Thyroid gland (tissue), 4 donors: ENCODE measurements around the gene SLC44A4. TPM values are rescaled to one million over a fixed set of nuclear protein-coding genes. Genes with fewer than 3 reads are reported as not detected.

Experiments used
- DNase-seq, 2 donors: peaks; one replicate each; pipeline ENCODE4 v3.0.0-alpha.2; 2019
- H3K27ac ChIP-seq, 3 donors: fragments of 200-600 bp; sonication (generic); 1 replicate in 2 of 3; 2 replicates in 1 of 3; pipeline ENCODE4 v1.5.1; 2016 to 2019; ENCODE audit warnings: mild to moderate bottlenecking in 1 of 3, moderate library complexity in 1 of 3
- H3K27me3 ChIP-seq: fragments of 200-600 bp; sonication (generic); one replicate; pipeline ENCODE4 v1.5.1; 2019
- H3K36me3 ChIP-seq, 2 donors: fragments of 200-600 bp; sonication (generic); one replicate each; pipeline ENCODE4 v1.5.1; 2016 to 2019
- H3K4me1 ChIP-seq, 2 donors: fragments of 200-600 bp; sonication (generic); one replicate each; pipeline ENCODE4 v1.5.1; 2017 to 2019
- H3K4me3 ChIP-seq, 3 donors: fragments of 200-600 bp; sonication (generic); replicated peaks in 1 of 3; 1 replicate in 2 of 3; 2 replicates in 1 of 3; pipeline ENCODE4 v1.5.1; 2016; ENCODE audit warnings: mild to moderate bottlenecking in 1 of 3
- H3K9me3 ChIP-seq: fragments of 200-600 bp; sonication (generic); one replicate; pipeline ENCODE4 v1.5.1; 2017
- POLR2A ChIP-seq, 2 donors: fragments of 450-650 bp; IDR thresholded peaks; one replicate each; pipeline ENCODE4 v1.6.1; 2017; ENCODE audit warnings: antibody characterized with exemption in 2 of 2, mild to moderate bottlenecking in 2 of 2, moderate library complexity in 1 of 2
- WGBS, 2 donors: methylation state at CpG; one replicate each; pipeline ENCODE4 v1.1.5; 2017; 5-methylcytosine and 5-hydroxymethylcytosine counted together
- intact Hi-C: fragments of 100-400 bp; cut with DNase I; formaldehyde crosslinking; loops from one replicate; pipeline ENCODE4 v1.15.1; 2023
- total RNA-seq, 4 donors: library from RNA; depleted of rRNA; stranded (reverse); fragments of >200 nt; gene quantifications; one replicate each; pipeline ENCODE4 v1.2.3, GENCODE V29; 2016
- TF ChIP-seq, protein P1 (sequence below), 6 experiments: fragments of 200-600 bp in 3 of 6; fragments of 450-650 bp in 3 of 6; sonication (generic) in 3 of 6; IDR thresholded peaks; one replicate each; pipeline ENCODE4 v1.5.1; 2016 to 2019; ENCODE audit warnings: antibody characterized with exemption in 6 of 6, mild to moderate bottlenecking in 2 of 6, inconsistent platforms in 1 of 6, moderate library complexity in 1 of 6

The SLC44A4 gene
- total RNA-seq, 4 donors from 2014 or later, result 1.6 to 16.2 (median 7.7) TPM

DNA sequence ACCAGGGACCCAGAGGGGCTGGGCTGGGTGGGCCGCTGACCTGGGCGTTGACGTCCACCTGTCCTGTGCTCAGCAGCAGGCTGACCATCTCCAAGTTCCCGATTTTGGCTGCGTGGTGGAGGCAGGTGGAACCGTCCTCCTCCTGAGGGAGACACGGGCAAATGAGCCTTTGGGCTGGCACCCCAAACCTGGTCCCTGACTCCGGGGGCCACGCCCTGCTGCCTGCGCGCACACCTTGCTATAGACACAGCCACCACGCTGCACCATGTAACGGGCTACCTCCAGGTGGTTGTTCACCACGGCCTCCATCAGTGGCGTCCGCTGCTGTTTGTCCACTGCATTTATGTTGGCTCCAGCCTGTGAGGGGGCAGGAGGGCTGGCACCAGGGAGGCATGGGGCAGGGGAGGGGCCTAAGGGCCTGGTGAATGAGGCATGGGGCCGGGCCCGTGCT, 7.8 kb upstream of the SLC44A4 start:
- intact Hi-C loops, result no loop called here
- no peak for DNase-seq
- no peak for TF ChIP-seq POLR2A (IDR thresholded peaks at IDR 0.05)
- TF ChIP-seq, protein P1, sequence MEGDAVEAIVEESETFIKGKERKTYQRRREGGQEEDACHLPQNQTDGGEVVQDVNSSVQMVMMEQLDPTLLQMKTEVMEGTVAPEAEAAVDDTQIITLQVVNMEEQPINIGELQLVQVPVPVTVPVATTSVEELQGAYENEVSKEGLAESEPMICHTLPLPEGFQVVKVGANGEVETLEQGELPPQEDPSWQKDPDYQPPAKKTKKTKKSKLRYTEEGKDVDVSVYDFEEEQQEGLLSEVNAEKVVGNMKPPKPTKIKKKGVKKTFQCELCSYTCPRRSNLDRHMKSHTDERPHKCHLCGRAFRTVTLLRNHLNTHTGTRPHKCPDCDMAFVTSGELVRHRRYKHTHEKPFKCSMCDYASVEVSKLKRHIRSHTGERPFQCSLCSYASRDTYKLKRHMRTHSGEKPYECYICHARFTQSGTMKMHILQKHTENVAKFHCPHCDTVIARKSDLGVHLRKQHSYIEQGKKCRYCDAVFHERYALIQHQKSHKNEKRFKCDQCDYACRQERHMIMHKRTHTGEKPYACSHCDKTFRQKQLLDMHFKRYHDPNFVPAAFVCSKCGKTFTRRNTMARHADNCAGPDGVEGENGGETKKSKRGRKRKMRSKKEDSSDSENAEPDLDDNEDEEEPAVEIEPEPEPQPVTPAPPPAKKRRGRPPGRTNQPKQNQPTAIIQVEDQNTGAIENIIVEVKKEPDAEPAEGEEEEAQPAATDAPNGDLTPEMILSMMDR (IDR thresholded peaks at IDR 0.05), result no peak
- H3K9me3 ChIP-seq, result no peaks in the 10 kb centered on the region
- no peak overlapping the region for H3K4me3 ChIP-seq
- 93 to 94% methylated on average over 13 to 17 of the region's 18 CpGs for WGBS, 2 donors
- H3K27me3 ChIP-seq, result no peaks in the 10 kb centered on the region
- H3K36me3 ChIP-seq, result peaks cover 49 to 79% of the 10 kb centered on the region in 2 donors
- no peaks in the 10 kb centered on the region for H3K4me1 ChIP-seq
- H3K27ac ChIP-seq, result no peak overlapping the region

DNA sequence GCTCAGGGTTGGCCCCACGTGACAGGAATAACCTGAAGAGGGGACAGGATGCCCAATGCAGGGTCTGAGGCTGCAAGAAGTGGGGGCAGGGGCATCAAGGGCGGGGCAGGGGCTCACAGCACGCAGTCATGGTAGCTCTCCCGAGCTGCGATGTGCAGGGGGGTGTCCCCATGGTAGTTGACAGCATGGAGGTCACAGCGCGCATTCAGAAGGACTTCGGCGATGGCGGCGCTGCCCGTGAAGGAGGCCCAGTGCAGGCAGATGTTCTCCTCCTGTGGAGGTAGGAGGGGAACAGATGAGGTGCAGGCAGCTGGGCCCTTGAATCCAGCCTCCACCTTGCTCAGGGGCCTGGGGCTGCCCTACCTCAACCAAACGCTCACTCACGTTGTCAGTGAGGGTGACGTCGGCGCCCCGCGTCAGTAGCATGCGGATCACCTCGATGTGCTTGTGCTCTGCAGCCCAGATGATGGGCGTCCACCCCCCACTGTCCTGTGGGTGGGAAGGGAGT, 5.8 kb upstream of the SLC44A4 start:
- no peaks in the 10 kb centered on the region for H3K4me1 ChIP-seq
- 85 to 95% methylated on average over 4 to 20 of the region's 22 CpGs for WGBS, 2 donors
- no peaks in the 10 kb centered on the region for H3K27me3 ChIP-seq
- no peak overlapping the region for H3K27ac ChIP-seq
- no peak overlapping the region for H3K4me3 ChIP-seq
- TF ChIP-seq, protein P1 (IDR thresholded peaks at IDR 0.05), result no peak
- TF ChIP-seq POLR2A (IDR thresholded peaks at IDR 0.05), result no peak
- H3K36me3 ChIP-seq, result peaks cover 65 to 77% of the 10 kb centered on the region in 2 donors
- DNase-seq, result no peak
- intact Hi-C loops, result no loop called here
- H3K9me3 ChIP-seq, result no peaks in the 10 kb centered on the region

DNA sequence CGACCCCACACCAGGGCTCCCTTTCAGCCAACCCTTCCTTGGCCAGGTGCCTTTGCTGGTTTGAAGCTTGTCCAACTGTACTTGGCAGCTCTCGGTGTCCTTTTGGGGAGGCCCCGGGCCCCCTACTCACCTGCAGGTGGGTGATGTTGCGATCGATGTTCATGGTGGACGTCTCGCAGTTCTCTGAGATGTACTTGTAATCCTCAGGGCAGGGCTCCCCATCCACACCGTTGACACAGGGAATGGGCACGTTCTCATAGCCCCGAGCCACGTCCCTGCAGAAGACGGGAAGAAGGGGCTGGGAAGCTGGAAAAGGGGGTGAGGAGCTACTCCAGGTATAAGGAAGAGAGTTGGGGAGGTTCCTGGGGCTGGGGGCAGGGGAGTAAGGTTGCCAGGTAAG, 4.9 kb upstream of the SLC44A4 start:
- H3K27me3 ChIP-seq, result no peaks in the 10 kb centered on the region
- intact Hi-C loops, result no loop called here
- TF ChIP-seq POLR2A (IDR thresholded peaks at IDR 0.05), result no peak
- WGBS, 2 donors, result 93 to 94% methylated on average over 11 to 12 of the region's 12 CpGs
- no peaks in the 10 kb centered on the region for H3K9me3 ChIP-seq
- no peaks in the 10 kb centered on the region for H3K4me1 ChIP-seq
- peaks cover 65 to 69% of the 10 kb centered on the region in 2 donors for H3K36me3 ChIP-seq
- no peak overlapping the region for H3K27ac ChIP-seq
- DNase-seq, result no peak
- no peak overlapping the region for H3K4me3 ChIP-seq

DNA sequence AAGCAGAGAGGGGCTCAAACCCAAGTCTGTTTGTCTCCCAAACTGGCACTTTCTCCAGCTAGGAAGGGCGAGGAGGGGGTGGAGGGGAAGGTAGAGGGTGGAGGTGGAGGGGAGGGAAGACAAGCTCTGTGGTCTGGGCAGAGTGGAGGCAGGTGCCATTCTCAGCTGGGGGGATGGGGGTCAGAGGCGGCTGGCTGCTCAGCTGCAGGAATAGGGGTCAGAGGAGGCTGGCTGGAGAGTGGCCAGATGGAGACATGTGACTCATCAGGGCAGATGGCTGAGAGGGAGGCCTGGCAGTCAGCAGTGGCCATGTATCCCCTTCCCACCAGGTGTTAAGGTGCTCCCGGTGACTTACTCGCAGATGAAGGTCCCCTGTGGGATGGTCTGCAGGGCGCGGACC, 3.5 kb upstream of the SLC44A4 start:
- H3K36me3 ChIP-seq, result peaks cover 53 to 59% of the 10 kb centered on the region in 2 donors
- H3K4me3 ChIP-seq, result no peak overlapping the region
- no peak overlapping the region for H3K27ac ChIP-seq
- 83 to 93% methylated on average over 3 to 6 of the region's 6 CpGs for WGBS, 2 donors
- no peak for TF ChIP-seq POLR2A (IDR thresholded peaks at IDR 0.05)
- TF ChIP-seq, protein P1 (IDR thresholded peaks at IDR 0.05), result no peak
- intact Hi-C loops, result no loop called here
- H3K4me1 ChIP-seq, result peaks cover 3 to 9% of the 10 kb centered on the region in 2 donors
- H3K9me3 ChIP-seq, result no peaks in the 10 kb centered on the region
- no peak for DNase-seq
- no peaks in the 10 kb centered on the region for H3K27me3 ChIP-seq

DNA sequence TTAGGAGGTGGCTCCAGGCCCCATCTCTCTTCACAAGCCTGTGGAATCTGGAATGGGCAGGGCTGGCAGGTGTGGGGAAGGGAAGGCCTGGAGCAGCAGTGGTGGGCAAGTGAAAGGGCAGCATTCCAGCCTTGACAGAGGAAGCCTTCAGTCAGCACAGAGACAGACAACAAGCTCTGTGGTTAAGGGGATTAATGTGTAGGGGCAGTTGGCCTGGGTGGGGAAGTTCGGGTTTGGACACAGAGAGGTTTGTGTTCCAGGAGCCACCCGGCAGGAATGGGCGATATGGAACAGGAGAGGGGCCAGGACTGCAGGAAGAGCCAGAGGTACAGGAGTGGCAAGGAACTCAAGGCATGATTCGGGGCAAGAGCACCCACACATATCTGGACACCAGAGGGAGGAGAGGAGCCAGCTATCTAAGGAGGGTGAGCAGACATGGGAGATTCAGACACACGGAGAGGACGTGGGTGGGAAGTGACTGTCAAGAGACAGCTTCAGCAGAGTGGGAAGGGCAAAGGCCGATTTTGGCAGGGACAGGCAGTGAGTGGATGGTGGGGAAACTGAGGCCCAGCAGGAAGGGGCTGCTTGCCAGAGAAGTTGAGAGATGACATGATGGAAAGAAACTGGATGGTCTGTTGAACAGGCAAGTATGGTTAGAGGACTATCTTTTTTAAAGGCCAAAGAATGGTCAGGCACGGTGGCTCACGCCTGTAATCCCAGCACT, 2.5 kb upstream of the SLC44A4 start:
- intact Hi-C loops, result no loop called here
- H3K36me3 ChIP-seq, result peaks cover 44 to 49% of the 10 kb centered on the region in 2 donors
- H3K27ac ChIP-seq, result no peak overlapping the region
- 87 to 92% methylated on average over 9 of the region's 9 CpGs for WGBS, 2 donors
- peaks cover 3 to 10% of the 10 kb centered on the region in 2 donors for H3K4me1 ChIP-seq
- TF ChIP-seq, protein P1 (IDR thresholded peaks at IDR 0.05), result no peak
- no peak for TF ChIP-seq POLR2A (IDR thresholded peaks at IDR 0.05)
- H3K4me3 ChIP-seq, result no peak overlapping the region
- H3K27me3 ChIP-seq, result no peaks in the 10 kb centered on the region
- DNase-seq, result no peak
- no peaks in the 10 kb centered on the region for H3K9me3 ChIP-seq
